H1 (cell line): ENCODE results near the gene WDSUB1. TPM values are rescaled to one million over a fixed set of nuclear protein-coding genes. Genes with fewer than 3 reads are reported as not detected.

ENCODE experiments used
- CTCF ChIA-PET: fragments of 300-600 bp; sonication (Branson Sonifier 250); formaldehyde crosslinking; loops from one replicate; lab custom pipeline; 2021; ENCODE audit not compliant: partially characterized antibody; lab: Charles Lee
- POLR2A ChIA-PET: fragments of 300-600 bp; sonication (Branson Sonifier 250); formaldehyde crosslinking; loops from one replicate; lab custom pipeline; 2021; ENCODE audit warnings: inconsistent platforms; ENCODE audit not compliant: partially characterized antibody; lab: Charles Lee
- DNase-seq, 2 experiments: peaks; one replicate each; pipeline versions ENCODE4 v3.0.0 to v3.0.0-alpha.2; 2010 to 2022; ENCODE audit warnings: low spot score in 2 of 2, low read depth in 1 of 2, mixed read lengths in 1 of 2
- FAIRE-seq: peaks from 2 replicates; lab custom pipeline; 2011; peaks lifted over from hg19 to GRCh38; lab: Jason Lieb, UNC
- H2AFZ ChIP-seq: 2 replicates; pipeline ENCODE4 v1.8.1; 2012; ENCODE audit warnings: low read length, inconsistent platforms
- H2AK5ac ChIP-seq: 2 replicates; pipeline ENCODE4 v1.6.1; 2013; ENCODE audit warnings: low read depth, low read length
- H2BK120ac ChIP-seq: replicated peaks from 2 replicates; pipeline ENCODE3; 2013; ENCODE audit warnings: low read depth, low read length, inconsistent platforms
- H2BK12ac ChIP-seq: 2 replicates; pipeline ENCODE4 v1.6.1; 2013; ENCODE audit warnings: low read depth, low read length
- H2BK15ac ChIP-seq: 2 replicates; pipeline ENCODE4 v1.6.1; 2013; ENCODE audit warnings: low read length
- H2BK20ac ChIP-seq: 2 replicates; pipeline ENCODE4 v1.6.1; 2013; ENCODE audit warnings: low read length
- H2BK5ac ChIP-seq: 2 replicates; pipeline ENCODE4 v1.6.1; 2013; ENCODE audit warnings: low read depth, low read length
- H3K14ac ChIP-seq: 2 replicates; pipeline ENCODE4 v1.6.1; 2013; ENCODE audit warnings: inconsistent platforms; ENCODE audit not compliant: insufficient read length
- H3K18ac ChIP-seq: 2 replicates; pipeline ENCODE4 v1.6.1; 2013; ENCODE audit warnings: low read length; ENCODE audit errors: extremely low read depth
- H3K23ac ChIP-seq: 2 replicates; pipeline ENCODE4 v1.6.1; 2013; ENCODE audit warnings: inconsistent platforms; ENCODE audit not compliant: insufficient read length
- H3K23me2 ChIP-seq: 2 replicates; pipeline ENCODE4 v1.6.1; 2013; ENCODE audit warnings: low read depth, low read length
- H3K27ac ChIP-seq: 2 replicates; pipeline ENCODE4 v1.6.1; 2011; ENCODE audit warnings: low read depth, low read length, inconsistent platforms
- H3K27me3 ChIP-seq, 4 experiments: replicated peaks in 1 of 4; 1 replicate in 1 of 4; 2 replicates in 3 of 4; pipeline versions ENCODE4 v1.6.1 to v1.8.1; 2011 to 2013; ENCODE audit warnings: low read length in 3 of 4, mild to moderate bottlenecking in 3 of 4, inconsistent platforms in 2 of 4, mixed read lengths in 2 of 4, moderate library complexity in 1 of 4; ENCODE audit not compliant: control insufficient read depth in 3 of 4, insufficient read depth in 3 of 4; ENCODE audit errors: extremely low read depth in 1 of 4
- H3K36me3 ChIP-seq, 4 experiments: 2 replicates each; pipeline versions ENCODE4 v1.6.1 to v1.8.1; 2011 to 2013; ENCODE audit warnings: mild to moderate bottlenecking in 4 of 4, low read length in 3 of 4, moderate library complexity in 2 of 4, control low read depth in 1 of 4, inconsistent platforms in 1 of 4; ENCODE audit not compliant: insufficient read depth in 4 of 4, control insufficient read depth in 2 of 4
- H3K4ac ChIP-seq: replicated peaks from 2 replicates; pipeline ENCODE3; 2013; ENCODE audit warnings: low read length, low read depth, mixed read lengths, inconsistent platforms; ENCODE audit not compliant: insufficient read length
- H3K4me1 ChIP-seq, 4 experiments: replicated peaks in 1 of 4; 1 replicate in 1 of 4; 2 replicates in 3 of 4; pipeline versions ENCODE4 v1.6.1 to v1.8.1; 2011 to 2013; ENCODE audit warnings: low read length in 3 of 4, inconsistent platforms in 2 of 4, mixed read lengths in 1 of 4; ENCODE audit not compliant: insufficient read depth in 4 of 4, control insufficient read depth in 3 of 4
- H3K4me2 ChIP-seq, 2 experiments: 2 replicates each; pipeline versions ENCODE4 v1.6.1 to v1.8.1; 2011 to 2013; ENCODE audit warnings: low read depth in 2 of 2, low read length in 2 of 2, control low read depth in 1 of 2, inconsistent platforms in 1 of 2, mild to moderate bottlenecking in 1 of 2; ENCODE audit not compliant: insufficient read depth in 1 of 2
- H3K4me3 ChIP-seq, 4 experiments: fragments of 200-600, 300-600 bp in 1 of 4; sonication (generic), shearing (Covaris generic), sonication (Bioruptor Twin) in 1 of 4; 2 replicates each; pipeline versions ENCODE4 v1.5.1 to v1.8.1; 2011 to 2016; ENCODE audit warnings: low read length in 4 of 4, low read depth in 3 of 4, control low read depth in 2 of 4, inconsistent platforms in 2 of 4, mild to moderate bottlenecking in 2 of 4, mixed read lengths in 1 of 4, moderate library complexity in 1 of 4; ENCODE audit not compliant: insufficient read depth in 2 of 4; ENCODE audit errors: extremely low read depth in 1 of 4
- H3K56ac ChIP-seq: replicated peaks from 2 replicates; pipeline ENCODE3; 2013; ENCODE audit warnings: low read depth, mild to moderate bottlenecking, mixed read lengths, low read length, inconsistent platforms; ENCODE audit not compliant: insufficient read length
- H3K79me1 ChIP-seq: 2 replicates; pipeline ENCODE4 v1.6.1; 2013; ENCODE audit warnings: low read depth, low read length, control low read depth
- H3K79me2 ChIP-seq, 2 experiments: 2 replicates each; pipeline versions ENCODE4 v1.6.1 to v1.8.1; 2012 to 2013; ENCODE audit warnings: low read length in 2 of 2, mild to moderate bottlenecking in 2 of 2, inconsistent platforms in 1 of 2; ENCODE audit not compliant: insufficient read depth in 2 of 2, control insufficient read depth in 1 of 2
- H3K9ac ChIP-seq, 4 experiments: replicated peaks in 1 of 4; 1 replicate in 1 of 4; 2 replicates in 3 of 4; pipeline versions ENCODE4 v1.6.1 to v1.8.1; 2011 to 2013; ENCODE audit warnings: low read depth in 3 of 4, low read length in 3 of 4, control low read depth in 2 of 4, mild to moderate bottlenecking in 2 of 4, moderate library complexity in 2 of 4, inconsistent platforms in 1 of 4; ENCODE audit errors: extremely low read depth in 1 of 4
- H3K9me3 ChIP-seq, 2 experiments: 2 replicates each; pipeline versions ENCODE4 v1.6.1 to v1.8.1; 2012 to 2013; ENCODE audit warnings: mild to moderate bottlenecking in 2 of 2, moderate library complexity in 2 of 2, control low read depth in 1 of 2, inconsistent platforms in 1 of 2, low read depth in 1 of 2, low read length in 1 of 2, mixed read lengths in 1 of 2; ENCODE audit not compliant: insufficient read depth in 2 of 2
- H4K20me1 ChIP-seq, 2 experiments: replicated peaks in 1 of 2; 2 replicates each; pipeline versions ENCODE3 to v1.8.1; 2011 to 2013; ENCODE audit warnings: inconsistent platforms in 2 of 2, low read length in 2 of 2, mild to moderate bottlenecking in 1 of 2; ENCODE audit not compliant: insufficient read depth in 2 of 2, control insufficient read depth in 1 of 2
- H4K5ac ChIP-seq: 2 replicates; pipeline ENCODE4 v1.6.1; 2013; ENCODE audit warnings: low read length, low read depth, mixed read lengths, inconsistent platforms; ENCODE audit not compliant: insufficient read length
- H4K8ac ChIP-seq: 2 replicates; pipeline ENCODE4 v1.8.0; 2013; ENCODE audit warnings: mild to moderate bottlenecking, moderate library complexity, low read length, inconsistent platforms; ENCODE audit not compliant: insufficient read depth; ENCODE audit errors: extremely low read depth
- H4K91ac ChIP-seq: replicated peaks from 2 replicates; pipeline ENCODE3; 2013; ENCODE audit warnings: low read length, mixed read lengths, inconsistent platforms; ENCODE audit not compliant: insufficient read length
- BRCA1 ChIP-seq: IDR thresholded peaks from 2 replicates; pipeline ENCODE4 v1.6.1; 2012; ENCODE audit warnings: low read depth, low read length, improper control_type of control experiment
- CBX8 ChIP-seq: fragments of 300-800, 300-1000 bp; sonication (generic); IDR thresholded peaks from 2 replicates; pipeline ENCODE4 v1.7.1; 2016; ENCODE audit warnings: low read depth, low read length, borderline replicate concordance
- CHD1 ChIP-seq: IDR thresholded peaks from 2 replicates; pipeline ENCODE4 v1.6.1; 2012; ENCODE audit warnings: low read depth, low read length, improper control_type of control experiment
- HDAC2 ChIP-seq, 2 experiments: fragments of 300-600 bp in 1 of 2; sonication (generic) in 1 of 2; IDR thresholded peaks; 2 replicates each; pipeline ENCODE4 v1.6.1; 2011 to 2012; ENCODE audit warnings: low read depth in 2 of 2, low read length in 2 of 2, mild to moderate bottlenecking in 2 of 2, moderate library complexity in 2 of 2, borderline replicate concordance in 1 of 2, inconsistent platforms in 1 of 2
- JUND ChIP-seq: IDR thresholded peaks from 2 replicates; pipeline ENCODE4 v1.6.1; 2011; ENCODE audit warnings: mild to moderate bottlenecking, improper control_type of control experiment, low read length
- KDM4A ChIP-seq: IDR thresholded peaks from one replicate; pipeline ENCODE4 v1.7.1; 2012; ENCODE audit warnings: low read depth, mild to moderate bottlenecking, moderate library complexity, low read length, inconsistent platforms; ENCODE audit not compliant: severe bottlenecking
- POU5F1 ChIP-seq: IDR thresholded peaks from 2 replicates; pipeline ENCODE4 v1.6.1; 2011; ENCODE audit warnings: low read depth, mild to moderate bottlenecking, low read length, moderate library complexity
- RNF2 ChIP-seq: fragments of 200-900, 300-1000 bp; sonication (generic); IDR thresholded peaks from 2 replicates; pipeline ENCODE4 v1.7.1; 2016; ENCODE audit warnings: borderline replicate concordance, low read depth, mild to moderate bottlenecking, antibody characterized with exemption, low read length; ENCODE audit not compliant: poor library complexity, severe bottlenecking; ENCODE audit errors: missing control alignments
- SP1 ChIP-seq: IDR thresholded peaks from 2 replicates; pipeline ENCODE4 v1.6.1; 2011; ENCODE audit warnings: low read depth, low read length
- SRF ChIP-seq: IDR thresholded peaks from 2 replicates; pipeline ENCODE4 v1.6.1; 2011; ENCODE audit warnings: mild to moderate bottlenecking, low read depth, low read length, moderate library complexity
- TBP ChIP-seq: IDR thresholded peaks from 2 replicates; pipeline ENCODE4 v1.6.1; 2011; ENCODE audit warnings: low read depth, low read length, improper control_type of control experiment
- TEAD4 ChIP-seq: IDR thresholded peaks from 2 replicates; pipeline ENCODE4 v1.6.1; 2012; ENCODE audit warnings: low read depth, low read length, inconsistent platforms, mixed read lengths
- ZNF274 ChIP-seq: IDR thresholded peaks from 2 replicates; pipeline ENCODE4 v1.7.0; 2012; ENCODE audit warnings: low read length, borderline replicate concordance; ENCODE audit errors: extremely low read depth
- WGBS, 2 experiments: shearing (Covaris generic) in 1 of 2; methylation state at CpG; one replicate each; pipeline versions ENCODE4 v1.1.6 to v1.1.7; 2013 to 2015; ENCODE audit warnings: low lambda C conversion rate in 2 of 2, mixed read lengths in 2 of 2, inconsistent platforms in 1 of 2, low coverage in 1 of 2, missing lambda C conversion rate in 1 of 2; ENCODE audit not compliant: insufficient replicate concordance in 2 of 2, insufficient coverage in 1 of 2, insufficient read length in 1 of 2; ENCODE audit errors: extremely low coverage in 1 of 2, missing lambda C conversion rate in 1 of 2; 5-methylcytosine and 5-hydroxymethylcytosine counted together
- polyA plus RNA-seq, 7 experiments: library from polyadenylated mRNA; depleted of rRNA in 3 of 7; stranded (reverse) in 5 of 7; unstranded in 2 of 7; fragments of >200 nt in 5 of 7; fragments of 200-250 nt in 2 of 7; gene quantifications; 1 replicate in 5 of 7; 2 replicates in 1 of 7; 4 replicates in 1 of 7; pipeline versions ENCODE4 v1.2.1 to v1.2.3, GENCODE V29; 2011 to 2013; ENCODE audit warnings: missing spikeins in 2 of 7, mixed read lengths in 2 of 7
- total RNA-seq: library from RNA; stranded (reverse); fragmentation: NEBNext Ultra II Directional; extraction: Animal tissue kit (Norgen Biotek cat#: 25700); gene quantifications from 2 replicates; pipeline ENCODE4 v1.2.1, GENCODE V29; 2021

The WDSUB1 gene
- total and polyA plus RNA-seq, 2 of the 8 experiments (the other 6 are each of a cell fraction or from before 2014, with no cell fraction given), result 5.5 to 8.0 TPM

- H2BK5ac ChIP-seq, result no peak overlapping the region
- no peak overlapping the region for H3K4me2 ChIP-seq
- no peak overlapping the region for H4K5ac ChIP-seq
- CTCF ChIA-PET, result interaction anchor here (0.7 to 1.8 kb wide), 3 partner anchors 9 to 85 kb away, joined by 3 to 4 read pairs (median 3); no protein-coding TSS in a partner anchor
- H3K4me1 ChIP-seq, result no peaks in the 10 kb centered on the region
- no peaks in the 10 kb centered on the region for H4K20me1 ChIP-seq
- FAIRE-seq (no peak), DNase-seq (no peak)
- H2AK5ac ChIP-seq, result no peak overlapping the region
- peaks cover 0 to 11% (median 3%) of the 10 kb centered on the region in 4 experiments; a peak in 4 of 8 replicates for H3K36me3 ChIP-seq
- H2BK12ac ChIP-seq, result no peak overlapping the region
- no peak overlapping the region for H2BK20ac ChIP-seq
- no peak overlapping the region for H3K27ac ChIP-seq
- no peak overlapping the region for H3K56ac ChIP-seq
- H3K4ac ChIP-seq, result no peak overlapping the region
- no peaks in the 10 kb centered on the region for H3K79me1 ChIP-seq
- WGBS, 2 experiments, result 84% methylated on average over 3 of the region's 3 CpGs; no CpG with 5 or more reads in 1 of the 2 experiments
- H3K9me3 ChIP-seq, result no peaks in the 10 kb centered on the region
- H4K91ac ChIP-seq, result no peak overlapping the region
- no peaks in the 10 kb centered on the region; a peak in 1 of 7 replicates for H3K27me3 ChIP-seq
- H2BK120ac ChIP-seq, result no peak overlapping the region
- H3K9ac ChIP-seq, result no peak overlapping the region; a peak in 1 of 7 replicates
- H2AFZ ChIP-seq, result no peak overlapping the region
- H3K14ac ChIP-seq, result no peak overlapping the region
- no peak overlapping the region for H3K18ac ChIP-seq
- H3K4me3 ChIP-seq, result no peak overlapping the region
- no peak overlapping the region for H3K23ac ChIP-seq
- no peaks in the 10 kb centered on the region for H3K79me2 ChIP-seq
- no peaks in the 10 kb centered on the region for H3K23me2 ChIP-seq
- no peak overlapping the region for H2BK15ac ChIP-seq
- H4K8ac ChIP-seq, result no peak overlapping the region
- POLR2A ChIA-PET, result no interaction called here
- TF ChIP-seq ZNF274, result no peak
- TF ChIP-seq SP1, result no peak
- TF ChIP-seq HDAC2 (IDR thresholded peaks at IDR 0.05; ENCODE audit: borderline replicate concordance in 1 of 2, low read depth in 2 of 2, low read length in 2 of 2), result no peak
- no peak for TF ChIP-seq TEAD4
- TF ChIP-seq KDM4A, result no peak
- TF ChIP-seq SRF, result no peak
- TF ChIP-seq TBP, result no peak
- no peak for TF ChIP-seq CHD1
- no peak for TF ChIP-seq RNF2
- no peak for TF ChIP-seq BRCA1
- TF ChIP-seq CBX8, result no peak
- no peak for TF ChIP-seq JUND
- no peak for TF ChIP-seq POU5F1
Observed at GRCh38 chr2:159232456-159233170, 53.9 kb downstream of the WDSUB1 start.
